Upper lobe of right lung (tissue), 1 donor: Measurements from ENCODE around the gene CNTNAP1. TPM values are rescaled to one million over a fixed set of nuclear protein-coding genes. Genes with fewer than 3 reads are reported as not detected.

Experiments used
- ATAC-seq: fragments of 200-7000 bp; cut with Tn5 transposase; one replicate; pipeline ENCODE4 v1.9.1; 2020; ENCODE audit warnings: mild to moderate bottlenecking, moderate library complexity
- DNase-seq: peaks from one replicate; pipeline ENCODE4 v3.0.0-alpha.2; 2020
- H3K27ac ChIP-seq: fragments of 200-600 bp; one replicate; pipeline ENCODE4 v1.8.0; 2022
- H3K27me3 ChIP-seq: fragments of 200-600 bp; one replicate; pipeline ENCODE4 v1.8.0; 2022; ENCODE audit warnings: mild to moderate bottlenecking
- H3K36me3 ChIP-seq: fragments of 200-600 bp; one replicate; pipeline ENCODE4 v1.8.0; 2022
- H3K4me1 ChIP-seq: fragments of 200-600 bp; one replicate; pipeline ENCODE4 v1.8.0; 2022
- H3K4me3 ChIP-seq: fragments of 200-600 bp; one replicate; pipeline ENCODE4 v1.8.0; 2022; ENCODE audit warnings: mild to moderate bottlenecking
- H3K9me3 ChIP-seq: fragments of 200-600 bp; one replicate; pipeline ENCODE4 v1.8.0; 2022
- intact Hi-C: fragments of 100-400 bp; cut with DNase I; formaldehyde crosslinking; loops from one replicate; pipeline ENCODE4 v1.11.0; 2022
- total RNA-seq: library from RNA; stranded (reverse); fragmentation: NEBNext Ultra II Directional; extraction: Animal tissue kit (Norgen Biotek cat#: 25700); gene quantifications from one replicate; pipeline ENCODE4 v1.2.1, GENCODE V29; 2021
- TF ChIP-seq, protein P1 (sequence below): fragments of 200-600 bp; IDR thresholded peaks from one replicate; pipeline ENCODE4 v1.8.0; 2022; ENCODE audit warnings: antibody characterized with exemption
- donor health status: DM: no; HTN: yes; CAD: no; lungs with severe emphysema.

CNTNAP1 gene
- total RNA-seq, 1 donor from 2014 or later = 6.5 TPM

DNA sequence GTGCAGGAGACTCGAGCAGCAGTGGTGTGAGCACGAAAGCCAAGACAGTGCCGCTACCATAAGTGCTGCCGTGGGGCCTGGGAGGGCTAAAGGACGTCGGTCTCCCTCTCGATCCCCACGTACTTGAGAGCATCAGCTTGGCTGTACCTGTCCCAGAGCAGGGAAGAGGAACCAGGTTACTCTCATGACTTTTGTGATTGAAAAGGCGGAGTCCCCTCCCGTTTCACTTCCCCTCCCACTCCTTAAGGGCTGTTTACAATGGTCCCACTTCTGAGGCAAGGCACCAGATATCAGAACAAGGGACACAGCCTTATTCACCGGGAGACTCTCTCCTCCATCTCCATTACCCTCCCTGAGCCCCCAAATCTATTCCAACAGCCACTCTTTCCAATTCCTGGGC lies 20.1 kb downstream of the CNTNAP1 start:
- intact Hi-C loops = no loop called here
- DNase-seq = peak; percentile 32
- Histone ChIP-seq H3K4me1 (no peaks in the 10 kb centered on the region), H3K4me3 (no peak overlapping the region), H3K36me3 (peaks cover 89% of the 10 kb centered on the region), H3K27me3 (no peaks in the 10 kb centered on the region), H3K9me3 (no peaks in the 10 kb centered on the region), H3K27ac (no peak overlapping the region)
- no peak for ATAC-seq
- TF ChIP-seq, protein P1, sequence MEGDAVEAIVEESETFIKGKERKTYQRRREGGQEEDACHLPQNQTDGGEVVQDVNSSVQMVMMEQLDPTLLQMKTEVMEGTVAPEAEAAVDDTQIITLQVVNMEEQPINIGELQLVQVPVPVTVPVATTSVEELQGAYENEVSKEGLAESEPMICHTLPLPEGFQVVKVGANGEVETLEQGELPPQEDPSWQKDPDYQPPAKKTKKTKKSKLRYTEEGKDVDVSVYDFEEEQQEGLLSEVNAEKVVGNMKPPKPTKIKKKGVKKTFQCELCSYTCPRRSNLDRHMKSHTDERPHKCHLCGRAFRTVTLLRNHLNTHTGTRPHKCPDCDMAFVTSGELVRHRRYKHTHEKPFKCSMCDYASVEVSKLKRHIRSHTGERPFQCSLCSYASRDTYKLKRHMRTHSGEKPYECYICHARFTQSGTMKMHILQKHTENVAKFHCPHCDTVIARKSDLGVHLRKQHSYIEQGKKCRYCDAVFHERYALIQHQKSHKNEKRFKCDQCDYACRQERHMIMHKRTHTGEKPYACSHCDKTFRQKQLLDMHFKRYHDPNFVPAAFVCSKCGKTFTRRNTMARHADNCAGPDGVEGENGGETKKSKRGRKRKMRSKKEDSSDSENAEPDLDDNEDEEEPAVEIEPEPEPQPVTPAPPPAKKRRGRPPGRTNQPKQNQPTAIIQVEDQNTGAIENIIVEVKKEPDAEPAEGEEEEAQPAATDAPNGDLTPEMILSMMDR = no peak

DNA sequence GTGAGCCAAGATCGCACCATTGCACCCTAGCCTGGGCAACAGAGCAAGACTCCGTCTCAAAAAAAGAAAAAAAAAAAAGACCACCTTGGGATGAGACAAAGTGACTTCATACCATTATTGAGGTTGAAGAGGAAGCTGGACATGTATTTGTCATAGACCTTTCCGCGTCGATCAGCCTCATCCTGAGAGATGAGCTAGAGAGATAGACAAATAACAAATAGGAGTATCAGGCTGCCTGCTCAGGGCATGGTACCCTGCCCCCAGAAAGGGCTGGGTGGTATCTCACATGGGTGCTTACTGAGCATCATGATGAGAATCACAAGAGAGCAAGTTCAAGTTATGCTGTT lies 22.1 kb downstream of the CNTNAP1 start:
- Histone ChIP-seq H3K27ac (no peak overlapping the region), H3K4me1 (no peaks in the 10 kb centered on the region), H3K9me3 (no peaks in the 10 kb centered on the region), H3K27me3 (no peaks in the 10 kb centered on the region), H3K4me3 (no peak overlapping the region), H3K36me3 (peaks cover 97% of the 10 kb centered on the region)
- ATAC-seq (no peak), DNase-seq (peak; percentile 12)
- intact Hi-C loops = no loop called here
- TF ChIP-seq, protein P1 = no peak

DNA sequence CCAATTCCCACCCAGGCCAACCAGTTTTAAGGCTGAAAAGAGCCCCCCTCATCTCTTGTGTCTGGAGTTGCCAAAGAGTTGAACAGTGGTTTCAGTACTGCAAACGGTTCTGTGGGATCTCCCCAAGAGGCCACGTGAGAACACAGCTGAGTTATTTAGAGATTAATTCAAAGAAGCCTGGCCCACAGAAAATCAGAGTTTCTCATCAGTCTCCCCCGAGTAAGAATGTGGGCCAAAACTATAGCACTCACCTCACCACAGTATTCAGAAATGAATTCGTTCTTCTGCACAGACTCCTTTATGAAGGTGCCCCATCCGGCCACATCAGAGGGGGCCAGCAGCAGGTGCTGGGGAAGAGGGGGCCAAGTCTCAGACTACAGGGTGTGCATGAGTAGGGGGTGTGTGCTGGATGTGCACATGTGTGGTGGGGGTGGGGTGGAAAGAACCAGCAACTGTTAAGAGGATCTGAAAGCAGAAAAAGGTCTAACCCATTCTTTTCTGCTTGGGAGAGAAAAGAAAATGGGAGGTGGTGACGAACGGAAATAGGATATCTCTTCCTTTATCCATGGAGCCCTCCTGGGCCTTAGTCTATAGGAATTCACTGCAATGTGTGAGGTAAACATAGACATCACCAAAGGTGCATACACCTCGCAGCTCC lies 22.6 kb downstream of the CNTNAP1 start:
- Histone ChIP-seq H3K27me3 (no peaks in the 10 kb centered on the region), H3K9me3 (no peaks in the 10 kb centered on the region), H3K4me1 (no peaks in the 10 kb centered on the region), H3K27ac (no peak overlapping the region), H3K36me3 (peaks cover 98% of the 10 kb centered on the region), H3K4me3 (no peak overlapping the region)
- intact Hi-C loops = no loop called here
- ATAC-seq = no peak
- no peak for DNase-seq
- TF ChIP-seq, protein P1 = no peak

DNA sequence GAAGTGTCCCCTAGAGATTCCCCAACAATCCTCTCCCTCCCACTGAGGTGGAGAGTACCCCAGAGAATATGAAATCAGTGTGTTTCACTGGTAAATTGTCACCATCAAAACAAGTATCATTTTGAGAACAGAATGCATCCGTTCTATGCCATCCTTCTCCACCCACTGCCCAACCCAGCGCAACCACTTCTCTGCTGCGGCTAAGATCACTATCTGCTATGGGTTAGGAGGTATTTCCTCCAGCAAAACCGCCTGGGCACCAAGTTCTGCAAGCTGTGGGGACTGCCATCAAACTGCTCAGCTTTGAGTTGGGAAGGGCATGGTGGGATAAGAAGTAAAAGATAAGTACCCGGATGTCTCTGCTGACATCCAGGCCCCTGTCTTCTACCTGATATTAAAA lies 24.4 kb downstream of the CNTNAP1 start:
- Histone ChIP-seq H3K4me3 (no peak overlapping the region), H3K9me3 (no peaks in the 10 kb centered on the region), H3K27me3 (no peaks in the 10 kb centered on the region), H3K27ac (no peak overlapping the region), H3K4me1 (no peaks in the 10 kb centered on the region), H3K36me3 (peaks cover 100% of the 10 kb centered on the region)
- TF ChIP-seq, protein P1 = no peak
- no peak for DNase-seq
- intact Hi-C loops = no loop called here
- no peak for ATAC-seq

DNA sequence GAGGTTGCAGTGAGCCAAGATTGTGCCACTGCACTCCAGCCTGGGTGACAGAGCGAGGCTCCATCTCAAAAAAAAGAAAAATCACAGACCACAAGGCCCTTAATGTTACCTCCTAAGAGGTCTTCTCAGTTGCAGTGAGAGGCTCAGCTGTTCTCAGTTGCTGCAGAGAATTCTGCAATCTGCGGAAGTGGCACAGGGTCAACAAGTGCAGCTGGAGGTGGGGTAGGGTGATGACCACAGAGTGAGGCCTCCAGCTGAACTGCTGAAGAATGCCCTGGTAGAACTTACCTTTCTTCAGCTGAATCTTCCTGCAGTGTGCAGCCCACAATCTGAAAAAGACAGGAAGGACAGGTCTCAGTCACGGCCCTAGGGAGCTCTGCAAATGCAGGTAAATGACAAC lies 26.3 kb downstream of the CNTNAP1 start:
- TF ChIP-seq, protein P1 = no peak
- Histone ChIP-seq H3K27me3 (no peaks in the 10 kb centered on the region), H3K9me3 (no peaks in the 10 kb centered on the region), H3K36me3 (peaks cover 100% of the 10 kb centered on the region), H3K27ac (no peak overlapping the region), H3K4me3 (no peak overlapping the region), H3K4me1 (no peaks in the 10 kb centered on the region)
- DNase-seq = no peak
- ATAC-seq = no peak
- intact Hi-C loops = no loop called here

DNA sequence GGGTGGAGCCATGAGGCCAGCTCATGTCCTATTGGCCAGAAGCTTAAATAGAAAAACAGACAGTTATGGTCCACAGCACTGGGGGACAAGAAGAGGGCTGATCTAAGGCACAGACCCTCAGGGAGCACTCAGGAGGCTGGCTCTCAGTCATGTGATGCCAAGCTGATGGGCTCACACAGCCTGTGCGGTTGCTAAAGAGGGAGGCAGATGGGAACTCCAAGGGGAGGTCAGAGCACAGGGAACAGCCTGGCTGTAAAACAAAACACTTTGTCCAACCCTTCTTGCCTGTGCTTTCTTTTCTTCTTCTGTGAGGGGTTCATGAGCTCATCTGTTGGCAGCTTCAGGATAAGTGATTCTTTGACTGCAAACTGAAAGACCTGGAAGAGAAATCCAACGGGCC lies 27.2 kb downstream of the CNTNAP1 start:
- no peaks in the 10 kb centered on the region for H3K27me3 ChIP-seq
- ATAC-seq (no peak), DNase-seq (no peak)
- H3K9me3 ChIP-seq = no peaks in the 10 kb centered on the region
- H3K27ac ChIP-seq = no peak overlapping the region
- peaks cover 100% of the 10 kb centered on the region for H3K36me3 ChIP-seq
- intact Hi-C loops = no loop called here
- H3K4me1 ChIP-seq = no peaks in the 10 kb centered on the region
- TF ChIP-seq, protein P1 = no peak
- H3K4me3 ChIP-seq = no peak overlapping the region
